H1 (cell line): ENCODE data around the gene LECT2. TPM values are rescaled to one million over a fixed set of nuclear protein-coding genes. Genes with fewer than 3 reads are reported as not detected.

Source experiments
- CTCF ChIA-PET: fragments of 300-600 bp; sonication (Branson Sonifier 250); formaldehyde crosslinking; loops from one replicate; lab custom pipeline; 2021; ENCODE audit not compliant: partially characterized antibody; lab: Charles Lee
- POLR2A ChIA-PET: fragments of 300-600 bp; sonication (Branson Sonifier 250); formaldehyde crosslinking; loops from one replicate; lab custom pipeline; 2021; ENCODE audit warnings: inconsistent platforms; ENCODE audit not compliant: partially characterized antibody; lab: Charles Lee
- DNase-seq, 2 experiments: peaks; one replicate each; pipeline versions ENCODE4 v3.0.0 to v3.0.0-alpha.2; 2010 to 2022; ENCODE audit warnings: low spot score in 2 of 2, low read depth in 1 of 2, mixed read lengths in 1 of 2
- FAIRE-seq: peaks from 2 replicates; lab custom pipeline; 2011; peaks lifted over from hg19 to GRCh38; lab: Jason Lieb, UNC
- H2AFZ ChIP-seq: 2 replicates; pipeline ENCODE4 v1.8.1; 2012; ENCODE audit warnings: low read length, inconsistent platforms
- H2AK5ac ChIP-seq: 2 replicates; pipeline ENCODE4 v1.6.1; 2013; ENCODE audit warnings: low read depth, low read length
- H2BK120ac ChIP-seq: replicated peaks from 2 replicates; pipeline ENCODE3; 2013; ENCODE audit warnings: low read depth, low read length, inconsistent platforms
- H2BK12ac ChIP-seq: 2 replicates; pipeline ENCODE4 v1.6.1; 2013; ENCODE audit warnings: low read depth, low read length
- H2BK15ac ChIP-seq: 2 replicates; pipeline ENCODE4 v1.6.1; 2013; ENCODE audit warnings: low read length
- H2BK20ac ChIP-seq: 2 replicates; pipeline ENCODE4 v1.6.1; 2013; ENCODE audit warnings: low read length
- H2BK5ac ChIP-seq: 2 replicates; pipeline ENCODE4 v1.6.1; 2013; ENCODE audit warnings: low read depth, low read length
- H3K14ac ChIP-seq: 2 replicates; pipeline ENCODE4 v1.6.1; 2013; ENCODE audit warnings: inconsistent platforms; ENCODE audit not compliant: insufficient read length
- H3K18ac ChIP-seq: 2 replicates; pipeline ENCODE4 v1.6.1; 2013; ENCODE audit warnings: low read length; ENCODE audit errors: extremely low read depth
- H3K23ac ChIP-seq: 2 replicates; pipeline ENCODE4 v1.6.1; 2013; ENCODE audit warnings: inconsistent platforms; ENCODE audit not compliant: insufficient read length
- H3K23me2 ChIP-seq: 2 replicates; pipeline ENCODE4 v1.6.1; 2013; ENCODE audit warnings: low read depth, low read length
- H3K27ac ChIP-seq: 2 replicates; pipeline ENCODE4 v1.6.1; 2011; ENCODE audit warnings: low read depth, low read length, inconsistent platforms
- H3K27me3 ChIP-seq, 4 experiments: replicated peaks in 1 of 4; 1 replicate in 1 of 4; 2 replicates in 3 of 4; pipeline versions ENCODE4 v1.6.1 to v1.8.1; 2011 to 2013; ENCODE audit warnings: low read length in 3 of 4, mild to moderate bottlenecking in 3 of 4, inconsistent platforms in 2 of 4, mixed read lengths in 2 of 4, moderate library complexity in 1 of 4; ENCODE audit not compliant: control insufficient read depth in 3 of 4, insufficient read depth in 3 of 4; ENCODE audit errors: extremely low read depth in 1 of 4
- H3K36me3 ChIP-seq, 4 experiments: 2 replicates each; pipeline versions ENCODE4 v1.6.1 to v1.8.1; 2011 to 2013; ENCODE audit warnings: mild to moderate bottlenecking in 4 of 4, low read length in 3 of 4, moderate library complexity in 2 of 4, control low read depth in 1 of 4, inconsistent platforms in 1 of 4; ENCODE audit not compliant: insufficient read depth in 4 of 4, control insufficient read depth in 2 of 4
- H3K4ac ChIP-seq: replicated peaks from 2 replicates; pipeline ENCODE3; 2013; ENCODE audit warnings: low read length, low read depth, mixed read lengths, inconsistent platforms; ENCODE audit not compliant: insufficient read length
- H3K4me1 ChIP-seq, 4 experiments: replicated peaks in 1 of 4; 1 replicate in 1 of 4; 2 replicates in 3 of 4; pipeline versions ENCODE4 v1.6.1 to v1.8.1; 2011 to 2013; ENCODE audit warnings: low read length in 3 of 4, inconsistent platforms in 2 of 4, mixed read lengths in 1 of 4; ENCODE audit not compliant: insufficient read depth in 4 of 4, control insufficient read depth in 3 of 4
- H3K4me2 ChIP-seq, 2 experiments: 2 replicates each; pipeline versions ENCODE4 v1.6.1 to v1.8.1; 2011 to 2013; ENCODE audit warnings: low read depth in 2 of 2, low read length in 2 of 2, control low read depth in 1 of 2, inconsistent platforms in 1 of 2, mild to moderate bottlenecking in 1 of 2; ENCODE audit not compliant: insufficient read depth in 1 of 2
- H3K4me3 ChIP-seq, 4 experiments: fragments of 200-600, 300-600 bp in 1 of 4; sonication (generic), shearing (Covaris generic), sonication (Bioruptor Twin) in 1 of 4; 2 replicates each; pipeline versions ENCODE4 v1.5.1 to v1.8.1; 2011 to 2016; ENCODE audit warnings: low read length in 4 of 4, low read depth in 3 of 4, control low read depth in 2 of 4, inconsistent platforms in 2 of 4, mild to moderate bottlenecking in 2 of 4, mixed read lengths in 1 of 4, moderate library complexity in 1 of 4; ENCODE audit not compliant: insufficient read depth in 2 of 4; ENCODE audit errors: extremely low read depth in 1 of 4
- H3K56ac ChIP-seq: replicated peaks from 2 replicates; pipeline ENCODE3; 2013; ENCODE audit warnings: low read depth, mild to moderate bottlenecking, mixed read lengths, low read length, inconsistent platforms; ENCODE audit not compliant: insufficient read length
- H3K79me1 ChIP-seq: 2 replicates; pipeline ENCODE4 v1.6.1; 2013; ENCODE audit warnings: low read depth, low read length, control low read depth
- H3K79me2 ChIP-seq, 2 experiments: 2 replicates each; pipeline versions ENCODE4 v1.6.1 to v1.8.1; 2012 to 2013; ENCODE audit warnings: low read length in 2 of 2, mild to moderate bottlenecking in 2 of 2, inconsistent platforms in 1 of 2; ENCODE audit not compliant: insufficient read depth in 2 of 2, control insufficient read depth in 1 of 2
- H3K9ac ChIP-seq, 4 experiments: replicated peaks in 1 of 4; 1 replicate in 1 of 4; 2 replicates in 3 of 4; pipeline versions ENCODE4 v1.6.1 to v1.8.1; 2011 to 2013; ENCODE audit warnings: low read depth in 3 of 4, low read length in 3 of 4, control low read depth in 2 of 4, mild to moderate bottlenecking in 2 of 4, moderate library complexity in 2 of 4, inconsistent platforms in 1 of 4; ENCODE audit errors: extremely low read depth in 1 of 4
- H3K9me3 ChIP-seq, 2 experiments: 2 replicates each; pipeline versions ENCODE4 v1.6.1 to v1.8.1; 2012 to 2013; ENCODE audit warnings: mild to moderate bottlenecking in 2 of 2, moderate library complexity in 2 of 2, control low read depth in 1 of 2, inconsistent platforms in 1 of 2, low read depth in 1 of 2, low read length in 1 of 2, mixed read lengths in 1 of 2; ENCODE audit not compliant: insufficient read depth in 2 of 2
- H4K20me1 ChIP-seq, 2 experiments: replicated peaks in 1 of 2; 2 replicates each; pipeline versions ENCODE3 to v1.8.1; 2011 to 2013; ENCODE audit warnings: inconsistent platforms in 2 of 2, low read length in 2 of 2, mild to moderate bottlenecking in 1 of 2; ENCODE audit not compliant: insufficient read depth in 2 of 2, control insufficient read depth in 1 of 2
- H4K5ac ChIP-seq: 2 replicates; pipeline ENCODE4 v1.6.1; 2013; ENCODE audit warnings: low read length, low read depth, mixed read lengths, inconsistent platforms; ENCODE audit not compliant: insufficient read length
- H4K8ac ChIP-seq: 2 replicates; pipeline ENCODE4 v1.8.0; 2013; ENCODE audit warnings: mild to moderate bottlenecking, moderate library complexity, low read length, inconsistent platforms; ENCODE audit not compliant: insufficient read depth; ENCODE audit errors: extremely low read depth
- H4K91ac ChIP-seq: replicated peaks from 2 replicates; pipeline ENCODE3; 2013; ENCODE audit warnings: low read length, mixed read lengths, inconsistent platforms; ENCODE audit not compliant: insufficient read length
- ASH2L ChIP-seq: fragments of 200-600, 300-600 bp; sonication (generic); IDR thresholded peaks from one replicate; pipeline ENCODE4 v1.7.1; 2017; ENCODE audit warnings: low read length
- BCL11A ChIP-seq, 2 experiments: IDR thresholded peaks; one replicate each; pipeline ENCODE4 v1.6.1; 2011; ENCODE audit warnings: low read depth in 2 of 2, low read length in 2 of 2, mild to moderate bottlenecking in 2 of 2
- CBX5 ChIP-seq: fragments of 300-800, 300-1000 bp; sonication (generic); IDR thresholded peaks from 2 replicates; pipeline ENCODE4 v1.7.1; 2016; ENCODE audit warnings: antibody characterized with exemption, low read length, low read depth
- CEBPB ChIP-seq: IDR thresholded peaks from 2 replicates; pipeline ENCODE4 v1.6.1; 2012; ENCODE audit warnings: low read depth, low read length
- CTBP2 ChIP-seq: IDR thresholded peaks from 2 replicates; pipeline ENCODE4 v1.7.0; 2011; ENCODE audit warnings: borderline replicate concordance, mild to moderate bottlenecking, moderate library complexity, mixed read lengths, low read length; ENCODE audit not compliant: insufficient read depth, insufficient read length
- HDAC6 ChIP-seq: IDR thresholded peaks from one replicate; pipeline ENCODE4 v1.7.1; 2012; ENCODE audit warnings: low read depth, mild to moderate bottlenecking, inconsistent platforms, low read length, moderate library complexity
- RAD21 ChIP-seq, 2 experiments: IDR thresholded peaks in 1 of 2; conservative IDR thresholded peaks in 1 of 2; 2 replicates each; pipeline ENCODE4 v1.6.1; 2011; ENCODE audit warnings: low read depth in 2 of 2, low read length in 2 of 2, improper control_type of control experiment in 1 of 2, inconsistent platforms in 1 of 2, mild to moderate bottlenecking in 1 of 2, moderate library complexity in 1 of 2
- RFX5 ChIP-seq: IDR thresholded peaks from 2 replicates; pipeline ENCODE4 v1.6.1; 2011; ENCODE audit warnings: low read depth, low read length, improper control_type of control experiment, borderline replicate concordance
- RNF2 ChIP-seq: fragments of 200-900, 300-1000 bp; sonication (generic); IDR thresholded peaks from 2 replicates; pipeline ENCODE4 v1.7.1; 2016; ENCODE audit warnings: borderline replicate concordance, low read depth, mild to moderate bottlenecking, antibody characterized with exemption, low read length; ENCODE audit not compliant: poor library complexity, severe bottlenecking; ENCODE audit errors: missing control alignments
- SIX5 ChIP-seq: IDR thresholded peaks from 2 replicates; pipeline ENCODE4 v1.6.1; 2011; ENCODE audit warnings: mild to moderate bottlenecking, low read depth, low read length
- SP1 ChIP-seq: IDR thresholded peaks from 2 replicates; pipeline ENCODE4 v1.6.1; 2011; ENCODE audit warnings: low read depth, low read length
- SP4 ChIP-seq: IDR thresholded peaks from 2 replicates; pipeline ENCODE4 v1.6.1; 2012; ENCODE audit warnings: low read length, inconsistent platforms
- YY1 ChIP-seq: IDR thresholded peaks from 2 replicates; pipeline ENCODE4 v1.6.1; 2011; ENCODE audit warnings: low read depth, mild to moderate bottlenecking, low read length
- ZNF274 ChIP-seq: IDR thresholded peaks from 2 replicates; pipeline ENCODE4 v1.7.0; 2012; ENCODE audit warnings: low read length, borderline replicate concordance; ENCODE audit errors: extremely low read depth
- WGBS, 2 experiments: shearing (Covaris generic) in 1 of 2; methylation state at CpG; one replicate each; pipeline versions ENCODE4 v1.1.6 to v1.1.7; 2013 to 2015; ENCODE audit warnings: low lambda C conversion rate in 2 of 2, mixed read lengths in 2 of 2, inconsistent platforms in 1 of 2, low coverage in 1 of 2, missing lambda C conversion rate in 1 of 2; ENCODE audit not compliant: insufficient replicate concordance in 2 of 2, insufficient coverage in 1 of 2, insufficient read length in 1 of 2; ENCODE audit errors: extremely low coverage in 1 of 2, missing lambda C conversion rate in 1 of 2; 5-methylcytosine and 5-hydroxymethylcytosine counted together
- polyA plus RNA-seq, 7 experiments: library from polyadenylated mRNA; depleted of rRNA in 3 of 7; stranded (reverse) in 5 of 7; unstranded in 2 of 7; fragments of >200 nt in 5 of 7; fragments of 200-250 nt in 2 of 7; gene quantifications; 1 replicate in 5 of 7; 2 replicates in 1 of 7; 4 replicates in 1 of 7; pipeline versions ENCODE4 v1.2.1 to v1.2.3, GENCODE V29; 2011 to 2013; ENCODE audit warnings: missing spikeins in 2 of 7, mixed read lengths in 2 of 7
- total RNA-seq: library from RNA; stranded (reverse); fragmentation: NEBNext Ultra II Directional; extraction: Animal tissue kit (Norgen Biotek cat#: 25700); gene quantifications from 2 replicates; pipeline ENCODE4 v1.2.1, GENCODE V29; 2021
- TF ChIP-seq, protein P1 (sequence below): IDR thresholded peaks from 2 replicates; pipeline ENCODE4 v1.6.1; 2012; ENCODE audit warnings: inconsistent platforms

Gene LECT2
- total and polyA plus RNA-seq, 2 of the 8 experiments (the other 6 are each of a cell fraction or from before 2014, with no cell fraction given): not detected

- Histone ChIP-seq H4K8ac (no peak overlapping the region), H3K4me3 (no peak overlapping the region), H3K27ac (no peak overlapping the region), H3K56ac (no peak overlapping the region), H3K36me3 (no peaks in the 10 kb centered on the region), H2BK20ac (no peak overlapping the region), H2BK12ac (no peak overlapping the region), H3K79me2 (no peaks in the 10 kb centered on the region), H3K23me2 (no peaks in the 10 kb centered on the region), H4K91ac (no peak overlapping the region), H3K4me2 (no peak overlapping the region), H3K4ac (no peak overlapping the region), H4K5ac (no peak overlapping the region), H3K9ac (no peak overlapping the region), H3K14ac (no peak overlapping the region), H3K27me3 (no peaks in the 10 kb centered on the region; a peak in 2 of 7 replicates), H4K20me1 (no peaks in the 10 kb centered on the region), H2AFZ (no peak overlapping the region), H2BK5ac (no peak overlapping the region), H3K9me3 (no peaks in the 10 kb centered on the region), H3K23ac (no peak overlapping the region), H2BK120ac (no peak overlapping the region), H2BK15ac (no peak overlapping the region), H3K18ac (no peak overlapping the region), H3K79me1 (no peaks in the 10 kb centered on the region), H2AK5ac (no peak overlapping the region), H3K4me1 (no peaks in the 10 kb centered on the region)
- 78% methylated on average over 3 of the region's 3 CpGs; no CpG with 5 or more reads in 1 of the 2 experiments for WGBS, 2 experiments
- ChIA-PET CTCF (interaction anchor here (0.5 to 1.6 kb wide), 4 partner anchors 28 to 248 kb away, joined by 3 to 5 read pairs (median 5); no protein-coding TSS in a partner anchor), POLR2A (no interaction called here)
- FAIRE-seq (no peak), DNase-seq (no peak)
- TF ChIP-seq SP1 (no peak), YY1 (no peak), CEBPB (no peak), RAD21 (IDR thresholded peaks at IDR 0.05 in 1 of 2, conservative IDR thresholded peaks at IDR 0.05 in 1 of 2; ENCODE audit: low read depth in 2 of 2, low read length in 2 of 2) (no peak), ZNF274 (no peak), BCL11A (IDR thresholded peaks at IDR 0.05; ENCODE audit: low read depth in 2 of 2, low read length in 2 of 2) (no peak), RNF2 (no peak), CTBP2 (no peak), RFX5 (no peak), SIX5 (no peak), HDAC6 (no peak), SP4 (no peak), ASH2L (no peak), CBX5 (no peak)
- TF ChIP-seq, protein P1, sequence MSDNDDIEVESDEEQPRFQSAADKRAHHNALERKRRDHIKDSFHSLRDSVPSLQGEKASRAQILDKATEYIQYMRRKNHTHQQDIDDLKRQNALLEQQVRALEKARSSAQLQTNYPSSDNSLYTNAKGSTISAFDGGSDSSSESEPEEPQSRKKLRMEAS: no peak
These were observed 34.6 kb downstream of the LECT2 start for GRCh38 chr5:135920199-135920598.
